GM23338 (cell line): ENCODE data around the gene RNF187.

ENCODE experiments used
- CREB1 ChIP-seq: fragments of 250-450 bp; sonication (Bioruptor Pico); IDR thresholded peaks from 2 replicates; pipeline ENCODE4 v1.5.0; 2020; ENCODE audit warnings: low read depth, mild to moderate bottlenecking, moderate library complexity
- ETS1 ChIP-seq: IDR thresholded peaks from 2 replicates; pipeline ENCODE4 v1.6.1; 2016; ENCODE audit warnings: antibody characterized with exemption
- EZH2 ChIP-seq: fragments of 200-600 bp; sonication (generic); IDR thresholded peaks from one replicate; pipeline ENCODE4 v1.8.0; 2017; ENCODE audit warnings: antibody characterized with exemption, mild to moderate bottlenecking, low read depth; ENCODE audit not compliant: unreplicated experiment
- EZH2phosphoT487 ChIP-seq: fragments of 200-600 bp; sonication (generic); IDR thresholded peaks from one replicate; pipeline ENCODE4 v1.8.1; 2018; ENCODE audit warnings: antibody characterized with exemption; ENCODE audit not compliant: unreplicated experiment
- JUNB ChIP-seq: IDR thresholded peaks from one replicate; pipeline ENCODE4 v1.6.1; 2016; ENCODE audit warnings: antibody characterized with exemption; ENCODE audit not compliant: unreplicated experiment
- NANOG ChIP-seq: IDR thresholded peaks from 2 replicates; pipeline ENCODE4 v1.6.1; 2016; ENCODE audit warnings: antibody characterized with exemption, borderline replicate concordance
- POLR2AphosphoS5 ChIP-seq: IDR thresholded peaks from 2 replicates; pipeline ENCODE4 v1.6.1; 2016; ENCODE audit warnings: antibody characterized with exemption, low read depth
- REST ChIP-seq: IDR thresholded peaks from one replicate; pipeline ENCODE4 v1.6.1; 2018; ENCODE audit warnings: antibody characterized with exemption; ENCODE audit not compliant: unreplicated experiment
- STAT1 ChIP-seq: IDR thresholded peaks from one replicate; pipeline ENCODE4 v1.6.1; 2016; ENCODE audit warnings: antibody characterized with exemption; ENCODE audit not compliant: unreplicated experiment
- ZNF114 ChIP-seq: fragments of 250-450 bp; sonication (Bioruptor Pico); IDR thresholded peaks from 2 replicates; pipeline ENCODE4 v1.5.0; 2020; ENCODE audit warnings: mild to moderate bottlenecking, moderate library complexity
- ZNF331 ChIP-seq: fragments of 250-450 bp; sonication (Bioruptor Pico); IDR thresholded peaks from 2 replicates; pipeline ENCODE4 v1.5.0; 2020; ENCODE audit warnings: low read depth, mild to moderate bottlenecking, moderate library complexity
- TF ChIP-seq, protein P1 (sequence below), 2 experiments: fragments of 200-600 bp in 1 of 2; sonication (generic) in 1 of 2; conservative IDR thresholded peaks; 2 replicates each; pipeline versions ENCODE4 v1.5.1 to v1.6.1; 2016 to 2017; ENCODE audit warnings: antibody characterized with exemption in 2 of 2, low read depth in 2 of 2, mild to moderate bottlenecking in 2 of 2, moderate library complexity in 1 of 2
- TF ChIP-seq, protein P2 (sequence below): fragments of 250-450 bp; sonication (Bioruptor Pico); IDR thresholded peaks from 2 replicates; pipeline ENCODE4 v1.5.0; 2020; ENCODE audit warnings: mild to moderate bottlenecking, moderate library complexity

- no peak for TF ChIP-seq EZH2phosphoT487
- TF ChIP-seq, protein P1, sequence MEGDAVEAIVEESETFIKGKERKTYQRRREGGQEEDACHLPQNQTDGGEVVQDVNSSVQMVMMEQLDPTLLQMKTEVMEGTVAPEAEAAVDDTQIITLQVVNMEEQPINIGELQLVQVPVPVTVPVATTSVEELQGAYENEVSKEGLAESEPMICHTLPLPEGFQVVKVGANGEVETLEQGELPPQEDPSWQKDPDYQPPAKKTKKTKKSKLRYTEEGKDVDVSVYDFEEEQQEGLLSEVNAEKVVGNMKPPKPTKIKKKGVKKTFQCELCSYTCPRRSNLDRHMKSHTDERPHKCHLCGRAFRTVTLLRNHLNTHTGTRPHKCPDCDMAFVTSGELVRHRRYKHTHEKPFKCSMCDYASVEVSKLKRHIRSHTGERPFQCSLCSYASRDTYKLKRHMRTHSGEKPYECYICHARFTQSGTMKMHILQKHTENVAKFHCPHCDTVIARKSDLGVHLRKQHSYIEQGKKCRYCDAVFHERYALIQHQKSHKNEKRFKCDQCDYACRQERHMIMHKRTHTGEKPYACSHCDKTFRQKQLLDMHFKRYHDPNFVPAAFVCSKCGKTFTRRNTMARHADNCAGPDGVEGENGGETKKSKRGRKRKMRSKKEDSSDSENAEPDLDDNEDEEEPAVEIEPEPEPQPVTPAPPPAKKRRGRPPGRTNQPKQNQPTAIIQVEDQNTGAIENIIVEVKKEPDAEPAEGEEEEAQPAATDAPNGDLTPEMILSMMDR (conservative IDR thresholded peaks at IDR 0.05; ENCODE audit: low read depth in 2 of 2), result no peak
- TF ChIP-seq JUNB, result no peak
- TF ChIP-seq REST, result no peak
- no peak for TF ChIP-seq POLR2AphosphoS5
- no peak for TF ChIP-seq EZH2
- TF ChIP-seq STAT1, result no peak
- TF ChIP-seq, protein P2, sequence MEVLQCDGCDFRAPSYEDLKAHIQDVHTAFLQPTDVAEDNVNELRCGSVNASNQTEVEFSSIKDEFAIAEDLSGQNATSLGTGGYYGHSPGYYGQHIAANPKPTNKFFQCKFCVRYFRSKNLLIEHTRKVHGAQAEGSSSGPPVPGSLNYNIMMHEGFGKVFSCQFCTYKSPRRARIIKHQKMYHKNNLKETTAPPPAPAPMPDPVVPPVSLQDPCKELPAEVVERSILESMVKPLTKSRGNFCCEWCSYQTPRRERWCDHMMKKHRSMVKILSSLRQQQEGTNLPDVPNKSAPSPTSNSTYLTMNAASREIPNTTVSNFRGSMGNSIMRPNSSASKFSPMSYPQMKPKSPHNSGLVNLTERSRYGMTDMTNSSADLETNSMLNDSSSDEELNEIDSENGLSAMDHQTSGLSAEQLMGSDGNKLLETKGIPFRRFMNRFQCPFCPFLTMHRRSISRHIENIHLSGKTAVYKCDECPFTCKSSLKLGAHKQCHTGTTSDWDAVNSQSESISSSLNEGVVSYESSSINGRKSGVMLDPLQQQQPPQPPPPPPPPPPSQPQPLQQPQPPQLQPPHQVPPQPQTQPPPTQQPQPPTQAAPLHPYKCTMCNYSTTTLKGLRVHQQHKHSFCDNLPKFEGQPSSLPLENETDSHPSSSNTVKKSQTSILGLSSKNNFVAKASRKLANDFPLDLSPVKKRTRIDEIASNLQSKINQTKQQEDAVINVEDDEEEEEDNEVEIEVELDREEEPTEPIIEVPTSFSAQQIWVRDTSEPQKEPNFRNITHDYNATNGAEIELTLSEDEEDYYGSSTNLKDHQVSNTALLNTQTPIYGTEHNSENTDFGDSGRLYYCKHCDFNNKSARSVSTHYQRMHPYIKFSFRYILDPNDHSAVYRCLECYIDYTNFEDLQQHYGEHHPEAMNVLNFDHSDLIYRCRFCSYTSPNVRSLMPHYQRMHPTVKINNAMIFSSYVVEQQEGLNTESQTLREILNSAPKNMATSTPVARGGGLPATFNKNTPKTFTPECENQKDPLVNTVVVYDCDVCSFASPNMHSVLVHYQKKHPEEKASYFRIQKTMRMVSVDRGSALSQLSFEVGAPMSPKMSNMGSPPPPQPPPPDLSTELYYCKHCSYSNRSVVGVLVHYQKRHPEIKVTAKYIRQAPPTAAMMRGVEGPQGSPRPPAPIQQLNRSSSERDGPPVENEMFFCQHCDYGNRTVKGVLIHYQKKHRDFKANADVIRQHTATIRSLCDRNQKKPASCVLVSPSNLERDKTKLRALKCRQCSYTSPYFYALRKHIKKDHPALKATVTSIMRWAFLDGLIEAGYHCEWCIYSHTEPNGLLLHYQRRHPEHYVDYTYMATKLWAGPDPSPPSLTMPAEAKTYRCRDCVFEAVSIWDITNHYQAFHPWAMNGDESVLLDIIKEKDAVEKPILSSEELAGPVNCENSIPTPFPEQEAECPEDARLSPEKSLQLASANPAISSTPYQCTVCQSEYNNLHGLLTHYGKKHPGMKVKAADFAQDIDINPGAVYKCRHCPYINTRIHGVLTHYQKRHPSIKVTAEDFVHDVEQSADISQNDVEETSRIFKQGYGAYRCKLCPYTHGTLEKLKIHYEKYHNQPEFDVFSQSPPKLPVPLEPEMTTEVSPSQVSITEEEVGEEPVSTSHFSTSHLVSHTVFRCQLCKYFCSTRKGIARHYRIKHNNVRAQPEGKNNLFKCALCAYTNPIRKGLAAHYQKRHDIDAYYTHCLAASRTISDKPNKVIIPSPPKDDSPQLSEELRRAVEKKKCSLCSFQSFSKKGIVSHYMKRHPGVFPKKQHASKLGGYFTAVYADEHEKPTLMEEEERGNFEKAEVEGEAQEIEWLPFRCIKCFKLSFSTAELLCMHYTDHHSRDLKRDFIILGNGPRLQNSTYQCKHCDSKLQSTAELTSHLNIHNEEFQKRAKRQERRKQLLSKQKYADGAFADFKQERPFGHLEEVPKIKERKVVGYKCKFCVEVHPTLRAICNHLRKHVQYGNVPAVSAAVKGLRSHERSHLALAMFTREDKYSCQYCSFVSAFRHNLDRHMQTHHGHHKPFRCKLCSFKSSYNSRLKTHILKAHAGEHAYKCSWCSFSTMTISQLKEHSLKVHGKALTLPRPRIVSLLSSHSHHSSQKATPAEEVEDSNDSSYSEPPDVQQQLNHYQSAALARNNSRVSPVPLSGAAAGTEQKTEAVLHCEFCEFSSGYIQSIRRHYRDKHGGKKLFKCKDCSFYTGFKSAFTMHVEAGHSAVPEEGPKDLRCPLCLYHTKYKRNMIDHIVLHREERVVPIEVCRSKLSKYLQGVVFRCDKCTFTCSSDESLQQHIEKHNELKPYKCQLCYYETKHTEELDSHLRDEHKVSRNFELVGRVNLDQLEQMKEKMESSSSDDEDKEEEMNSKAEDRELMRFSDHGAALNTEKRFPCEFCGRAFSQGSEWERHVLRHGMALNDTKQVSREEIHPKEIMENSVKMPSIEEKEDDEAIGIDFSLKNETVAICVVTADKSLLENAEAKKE (CRISPR knock-in tag), result no peak
- no peak for TF ChIP-seq ZNF114 (CRISPR knock-in tag)
- no peak for TF ChIP-seq CREB1 (CRISPR knock-in tag)
- TF ChIP-seq NANOG, result no peak
- no peak for TF ChIP-seq ETS1
- TF ChIP-seq ZNF331 (CRISPR knock-in tag), result no peak
Observed at GRCh38 chr1:228445490-228445842, 41.7 kb upstream of the RNF187 start.
